Fibroblast of gingiva (primary cell): ENCODE measurements around the gene TBC1D14.
A peak's percentile ranks its signal among the peaks of the same experiment; 100 is the strongest.

Experiments
- DNase-seq: peaks from one replicate; pipeline ENCODE4 v3.0.0-alpha.2; 2011; ENCODE audit warnings: low read depth

TBC1D14 gene

GRCh38 chr4:6953751-6954380, 44.2 kb downstream of the TBC1D14 start:
- peak; percentile 66 for DNase-seq

GRCh38 chr4:6955261-6955911, 45.8 kb downstream of the TBC1D14 start:
- no peak for DNase-seq

GRCh38 chr4:6956087-6956433, 46.4 kb downstream of the TBC1D14 start:
- no peak for DNase-seq

DNA sequence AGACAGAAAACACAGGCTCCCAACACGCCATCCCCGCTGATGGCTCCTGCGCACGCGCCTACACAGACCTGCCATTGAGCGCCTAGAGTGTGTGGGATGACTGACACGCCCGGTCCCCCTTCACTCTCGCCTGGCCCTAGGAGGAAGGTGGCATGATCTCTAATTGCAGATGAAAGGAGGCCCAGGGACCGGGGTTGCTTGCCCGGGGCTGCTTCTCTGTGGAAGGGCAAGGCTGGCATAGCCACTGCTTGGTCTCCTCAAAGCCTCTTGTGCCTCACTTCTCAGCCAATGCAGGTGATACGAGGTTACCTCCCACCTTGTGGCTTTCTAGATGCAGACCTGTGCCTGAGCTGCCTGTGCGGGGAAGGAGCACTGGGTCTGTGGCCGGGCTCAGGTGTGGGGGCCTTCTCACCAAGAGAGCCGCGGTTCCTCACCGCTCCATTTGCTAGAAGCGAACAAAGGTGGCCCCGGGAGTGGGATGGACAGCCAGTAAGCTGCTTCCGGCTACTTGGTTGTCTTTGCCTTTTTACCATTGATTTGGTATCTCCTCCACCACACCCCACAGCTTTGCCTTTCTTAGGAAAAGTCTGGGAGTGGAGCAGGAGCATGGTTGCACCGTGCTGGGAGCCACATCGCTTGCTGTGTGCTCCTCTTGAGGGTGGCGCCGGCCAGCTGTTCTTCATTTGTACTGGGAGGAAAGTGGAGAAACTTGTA, 47.0 kb downstream of the TBC1D14 start:
- DNase-seq = no peak

- DNase-seq = peak; percentile 18
Observed at GRCh38 chr4:6957148-6957520, 47.5 kb downstream of the TBC1D14 start.

DNA sequence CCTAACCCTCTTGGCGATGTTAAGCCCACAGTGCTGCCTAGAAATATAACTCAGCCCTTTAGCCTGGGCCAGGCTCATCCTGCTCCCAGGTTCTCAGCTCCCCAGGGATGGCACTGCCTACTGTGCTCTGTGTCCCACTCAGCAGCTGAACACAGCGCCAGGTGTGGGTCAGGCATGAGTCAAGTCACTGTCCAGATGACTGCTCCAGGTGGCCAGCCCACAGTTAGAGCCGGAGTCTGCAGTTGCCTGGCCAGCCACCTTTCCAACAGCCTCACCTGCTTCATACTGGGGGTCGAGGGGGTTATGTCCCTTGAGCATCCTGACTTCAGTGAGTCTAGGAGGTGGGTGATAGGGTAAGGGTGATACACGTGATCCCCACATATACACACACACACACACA, 48.4 kb downstream of the TBC1D14 start:
- no peak for DNase-seq

DNA sequence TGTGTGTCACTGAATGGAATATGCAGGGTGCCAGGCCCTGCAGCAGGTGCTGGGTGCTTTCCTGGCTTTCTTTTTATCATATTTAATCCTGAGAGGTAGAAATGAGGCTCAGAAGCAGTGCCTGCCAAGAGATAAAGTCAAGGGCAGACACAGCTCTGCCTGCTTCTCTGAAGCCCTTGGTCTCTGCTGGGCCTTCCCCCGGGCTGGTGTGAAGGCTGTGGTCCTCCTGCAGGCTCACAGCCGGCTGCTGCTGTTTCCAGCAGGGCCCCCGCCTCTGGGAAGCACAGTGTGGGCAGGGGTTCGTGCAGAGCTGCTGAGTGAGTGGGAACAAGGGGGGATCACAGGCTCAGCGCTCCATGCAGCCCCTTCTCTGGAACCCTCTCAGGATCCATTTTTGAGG, 49.6 kb downstream of the TBC1D14 start:
- no peak for DNase-seq

GRCh38 chr4:6960154-6960553, 50.5 kb downstream of the TBC1D14 start:
- DNase-seq = no peak

- no peak for DNase-seq
Observed at GRCh38 chr4:6960628-6961412, 51.2 kb downstream of the TBC1D14 start.

DNA sequence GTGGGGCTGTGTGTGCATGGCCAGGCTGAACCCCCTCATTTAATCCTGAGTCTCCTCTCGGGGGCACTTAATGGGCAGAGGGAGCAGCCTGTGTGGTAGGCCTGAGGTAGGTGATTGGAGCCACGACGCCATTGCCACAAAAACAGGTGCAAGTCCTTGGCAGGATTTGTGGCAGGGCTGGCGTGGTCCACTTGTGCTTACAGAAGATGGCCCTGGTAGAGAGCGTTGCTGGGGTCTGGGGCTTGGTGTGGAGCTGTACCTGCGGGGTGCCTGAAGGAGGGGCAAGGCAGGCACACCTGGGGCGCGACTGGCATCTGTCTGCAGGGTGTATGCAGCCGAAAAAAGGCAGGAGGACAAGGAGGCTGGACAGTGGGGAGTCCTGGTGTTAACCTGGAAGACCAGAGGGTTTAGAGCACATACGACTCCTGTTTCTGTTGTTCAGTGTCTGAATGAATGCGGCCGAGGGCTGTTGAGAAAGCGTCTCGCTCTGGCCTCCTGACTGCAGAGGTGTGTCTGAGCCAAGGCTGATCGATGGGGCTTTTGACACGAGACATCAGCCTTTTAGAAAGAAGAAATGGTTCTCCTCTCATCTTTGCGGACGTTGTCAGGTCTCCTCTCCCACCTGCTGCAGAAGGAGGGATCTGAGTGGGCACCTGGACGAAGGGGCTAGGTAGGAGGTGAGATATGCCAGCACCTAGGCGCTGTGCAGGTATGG, 52.0 kb downstream of the TBC1D14 start:
- DNase-seq = no peak

- no peak for DNase-seq
Observed at GRCh38 chr4:6962211-6963041, 52.8 kb downstream of the TBC1D14 start.

GRCh38 chr4:6963139-6963611, 53.5 kb downstream of the TBC1D14 start:
- DNase-seq = no peak

DNA sequence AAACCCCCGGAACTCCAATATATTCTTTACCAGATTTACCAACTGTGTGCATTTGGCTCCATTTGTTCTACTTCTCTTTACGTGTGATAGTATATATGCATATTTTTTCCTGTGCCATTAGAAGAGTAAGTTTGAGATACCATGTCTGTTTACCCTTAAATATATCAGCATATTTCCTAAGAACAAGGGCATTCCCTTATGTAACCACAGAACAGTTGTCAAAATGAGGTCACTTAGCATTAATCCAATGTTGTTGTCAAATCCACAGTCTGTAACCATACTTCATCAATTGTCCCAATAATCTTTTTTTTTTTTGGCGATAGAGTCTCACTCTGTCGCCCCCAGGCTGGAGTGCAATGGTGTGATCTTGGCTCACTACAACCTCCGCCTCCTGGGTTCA, 55.2 kb downstream of the TBC1D14 start:
- no peak for DNase-seq

DNA sequence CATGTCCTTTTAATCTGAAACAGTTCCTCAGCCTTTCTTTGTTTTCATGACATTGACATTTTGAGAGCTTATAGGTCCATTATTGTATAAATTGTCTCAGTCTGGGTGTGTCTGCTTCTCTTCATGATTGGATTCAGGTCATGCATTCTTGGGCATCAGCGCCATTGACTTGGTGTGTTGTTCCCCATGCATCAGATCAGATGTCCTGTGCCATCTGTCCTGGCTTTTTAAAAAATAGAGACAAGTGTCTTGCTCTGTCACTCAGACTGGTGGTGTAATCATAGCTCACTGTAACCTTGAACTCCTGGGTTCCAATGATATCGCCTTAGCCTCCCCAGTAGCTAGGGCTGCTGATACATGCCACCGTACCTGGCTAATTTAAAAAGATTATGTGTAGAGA, 55.7 kb downstream of the TBC1D14 start:
- DNase-seq = no peak

DNA sequence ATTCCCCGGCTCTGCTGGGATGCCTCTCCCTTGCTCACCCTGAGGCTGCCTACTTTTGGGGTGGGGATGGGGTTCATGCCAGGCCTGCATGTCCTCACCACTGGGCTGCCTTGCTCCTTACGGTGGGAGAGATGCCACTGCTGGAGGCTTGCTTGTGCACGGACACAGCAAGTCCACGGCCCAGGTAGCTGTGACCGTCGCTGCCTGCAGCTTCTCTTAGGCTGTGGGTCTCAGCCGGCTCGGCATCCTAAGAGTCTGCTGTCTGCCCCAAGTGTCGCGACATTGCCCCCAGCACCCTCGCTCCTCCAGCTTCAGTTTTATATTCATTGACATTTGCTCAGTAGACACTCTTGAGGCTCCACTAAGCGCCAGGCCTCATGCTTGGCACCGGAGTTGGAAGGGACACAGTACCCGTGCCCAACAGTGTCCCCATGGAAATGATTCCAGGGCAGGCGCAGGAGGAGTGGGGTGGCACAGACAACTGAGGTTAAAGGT, 58.3 kb downstream of the TBC1D14 start:
- DNase-seq = no peak

DNA sequence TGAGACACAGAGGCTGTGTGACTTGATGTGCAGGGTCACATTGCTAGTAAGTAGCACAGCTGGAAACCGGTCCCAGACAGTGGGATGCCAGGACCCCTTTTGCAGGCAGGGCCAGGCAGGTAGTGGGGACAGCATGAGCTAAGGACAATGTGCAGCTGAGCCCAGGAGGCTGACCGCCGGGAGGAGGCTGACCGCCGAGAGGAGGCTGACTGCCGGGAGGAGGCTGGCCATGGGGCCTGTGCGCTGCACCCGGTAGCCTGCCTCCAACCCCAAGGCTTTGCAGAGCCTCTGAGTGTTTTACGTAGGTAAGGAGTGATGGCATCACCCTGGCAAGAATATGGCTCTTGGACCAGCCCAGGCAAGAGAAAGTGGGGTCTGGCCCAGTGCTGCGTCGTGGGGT, 58.9 kb downstream of the TBC1D14 start:
- no peak for DNase-seq

DNA sequence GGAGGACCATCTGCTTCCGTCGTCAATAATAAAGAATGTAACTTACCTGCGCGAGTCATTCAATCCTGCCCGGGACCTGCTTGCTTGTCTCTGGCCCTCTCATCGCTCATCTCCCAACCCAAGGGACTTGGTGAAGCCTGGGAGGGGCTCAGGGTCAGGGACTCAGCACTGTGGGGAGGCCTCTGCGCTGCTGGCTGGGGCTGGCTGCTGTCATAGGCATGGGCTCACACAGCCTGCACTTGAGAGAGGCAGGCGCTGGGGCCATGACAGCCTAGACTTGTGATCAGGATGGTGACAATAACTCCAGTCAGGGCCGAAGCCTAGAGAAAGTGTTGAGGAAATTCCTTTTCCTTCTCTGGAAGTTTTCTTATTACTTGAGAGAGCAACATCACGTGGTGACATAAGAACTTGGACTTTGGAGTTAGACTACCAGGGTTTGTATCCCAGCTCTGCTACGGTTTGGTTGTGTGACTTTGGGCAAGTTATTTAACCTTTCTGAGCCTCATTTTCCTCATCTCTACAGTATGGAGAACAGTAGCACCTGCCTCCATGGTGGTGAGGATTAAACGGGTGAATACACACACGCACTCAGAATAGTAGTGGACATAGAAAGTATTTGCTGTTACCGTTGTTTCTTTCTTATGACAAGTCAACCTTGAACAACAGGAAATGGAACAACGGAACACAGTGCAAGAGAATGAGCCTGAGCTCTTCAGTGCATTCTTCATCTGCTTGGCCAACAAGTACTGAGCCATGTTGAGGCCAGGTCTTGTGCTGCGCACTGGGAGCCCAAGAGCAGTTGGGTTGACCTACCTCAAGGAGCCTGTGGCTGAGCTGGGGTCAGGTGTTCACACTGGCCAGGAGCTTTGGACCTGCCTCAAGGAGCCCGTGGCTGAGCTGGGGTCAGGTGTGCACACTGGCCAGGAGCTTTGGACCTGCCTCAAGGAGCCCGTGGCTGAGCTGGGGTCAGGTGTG, 60.5 kb downstream of the TBC1D14 start:
- no peak for DNase-seq

- DNase-seq = no peak
Observed at GRCh38 chr4:6971536-6972374, 62.1 kb downstream of the TBC1D14 start.

- DNase-seq = no peak
Observed at GRCh38 chr4:6972375-6972650, 62.7 kb downstream of the TBC1D14 start.
